Natural killer cell treated with Interleukin-12 subunit alpha and Interleukin-12 subunit beta and Interleukin-15 and Interleukin-18, amount 100 ng/mL, for 72 hours (primary cell): ENCODE measurements around the gene KDM4E. TPM values are rescaled to one million over a fixed set of nuclear protein-coding genes. Genes with fewer than 3 reads are reported as not detected.
A peak's percentile ranks its signal among the peaks of the same experiment; 100 is the strongest.
"Not testable (repeated sequence)": the region's sequence is repeated elsewhere in the genome, so short reads cannot be mapped to it uniquely, and the experiment has no call there.

Experiments used
- ATAC-seq, 2 donors: fragments of 150-1000 bp; cut with Tn5 transposase in 1 of 2; sonication (Bioruptor Pico), chemical (Tn5 transposase) in 1 of 2; 2 replicates each; pipeline ENCODE4 v1.10.0; 2021
- DNase-seq: peaks from one replicate; pipeline ENCODE4 v3.0.0; 2022; ENCODE audit warnings: low spot score
- H3K27ac Mint-ChIP-seq, 2 donors: 1 replicate in 1 of 2; 2 replicates in 1 of 2; pipeline ENCODE4 v1.8.0; 2022; ENCODE audit warnings: mixed read lengths in 2 of 2, mild to moderate bottlenecking in 1 of 2, moderate library complexity in 1 of 2
- H3K27me3 Mint-ChIP-seq, 2 donors: 1 replicate in 1 of 2; 2 replicates in 1 of 2; pipeline ENCODE4 v1.8.0; 2022; ENCODE audit warnings: mixed read lengths in 2 of 2
- H3K36me3 Mint-ChIP-seq: one replicate; pipeline ENCODE4 v1.8.0; 2022; ENCODE audit warnings: mixed read lengths
- H3K4me1 Mint-ChIP-seq, 2 donors: 1 replicate in 1 of 2; 2 replicates in 1 of 2; pipeline ENCODE4 v1.8.0; 2022; ENCODE audit warnings: low read depth in 2 of 2, mixed read lengths in 2 of 2, mild to moderate bottlenecking in 1 of 2
- H3K4me3 Mint-ChIP-seq: one replicate; pipeline ENCODE4 v1.8.0; 2022; ENCODE audit warnings: mixed read lengths
- H3K9me3 Mint-ChIP-seq: 2 replicates; pipeline ENCODE4 v1.8.0; 2022; ENCODE audit warnings: mixed read lengths
- total RNA-seq, 2 donors: library from RNA; stranded (reverse); gene quantifications; one replicate each; pipeline ENCODE4 v1.2.3, GENCODE V29; 2022

The KDM4E gene
- total RNA-seq, 2 donors from 2014 or later, result not detected

GRCh38 chr11:95033051-95033450 is 8.0 kb downstream of the KDM4E start:
- H3K27ac Mint-ChIP-seq, result no peak overlapping the region
- ATAC-seq (no peak), DNase-seq (no peak)
- no peak overlapping the region for H3K4me3 Mint-ChIP-seq
- peaks cover 31 to 34% of the 10 kb centered on the region in 2 donors for H3K27me3 Mint-ChIP-seq
- H3K36me3 Mint-ChIP-seq, result no peaks in the 10 kb centered on the region
- no peaks in the 10 kb centered on the region for H3K9me3 Mint-ChIP-seq
- peaks cover 0 to 1% of the 10 kb centered on the region in 2 donors for H3K4me1 Mint-ChIP-seq

DNA sequence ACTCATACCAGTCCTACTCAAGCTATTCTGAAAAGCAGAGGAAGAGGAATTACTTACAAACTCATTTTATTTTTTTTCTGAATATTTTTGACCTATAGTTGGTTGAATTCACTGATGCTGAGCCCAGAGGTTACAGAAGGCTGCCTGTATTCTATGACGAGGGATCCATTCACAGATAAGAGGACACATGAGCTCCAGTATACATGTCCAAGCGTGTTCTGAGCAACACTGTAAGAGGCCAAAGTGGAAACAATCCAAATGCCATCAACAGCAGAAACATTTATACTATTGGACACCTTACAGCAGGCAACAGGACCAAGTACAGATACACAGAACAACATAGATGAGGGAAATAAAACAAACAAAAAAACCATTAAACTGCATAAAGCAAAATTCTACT is 10.3 kb downstream of the KDM4E start:
- no peak overlapping the region for H3K27ac Mint-ChIP-seq
- H3K4me1 Mint-ChIP-seq, result peaks cover 0 to 4% of the 10 kb centered on the region in 2 donors
- peaks cover 42 to 46% of the 10 kb centered on the region in 2 donors for H3K27me3 Mint-ChIP-seq
- DNase-seq (no peak), ATAC-seq (no peak)
- no peak overlapping the region for H3K4me3 Mint-ChIP-seq
- no peaks in the 10 kb centered on the region for H3K36me3 Mint-ChIP-seq
- no peaks in the 10 kb centered on the region for H3K9me3 Mint-ChIP-seq

DNA sequence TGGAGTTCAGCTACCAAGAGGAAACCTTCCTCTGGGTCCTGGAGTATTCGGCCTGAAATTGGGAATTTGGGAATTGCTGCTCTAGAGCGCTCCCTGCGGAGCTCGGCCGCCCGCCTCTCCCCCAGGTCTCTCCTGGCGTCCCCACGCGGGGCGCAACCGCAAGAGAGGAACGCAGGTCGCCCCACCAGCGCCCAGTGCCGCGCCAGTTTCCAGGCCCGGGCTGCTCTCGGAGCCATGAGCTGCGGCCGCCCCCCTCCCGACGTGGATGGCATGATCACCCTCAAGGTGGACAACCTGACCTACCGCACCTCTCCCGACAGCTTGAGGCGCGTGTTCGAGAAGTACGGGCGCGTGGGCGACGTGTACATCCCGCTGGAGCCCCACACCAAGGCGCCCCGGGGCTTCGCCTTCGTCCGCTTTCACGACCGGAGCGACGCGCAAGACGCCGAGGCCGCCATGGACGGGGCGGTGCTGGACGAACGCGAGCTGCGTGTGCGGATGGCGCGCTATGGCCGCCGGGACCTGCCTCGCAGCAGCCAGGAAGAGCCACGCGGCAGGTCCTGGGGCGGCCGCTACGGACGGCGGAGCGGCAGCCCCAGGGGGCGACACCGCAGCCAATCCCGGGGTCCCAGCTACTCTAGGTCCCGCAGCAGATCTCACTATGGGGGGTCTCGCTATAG is 12.4 kb downstream of the KDM4E start:
- H3K36me3 Mint-ChIP-seq, DNase-seq, H3K9me3 Mint-ChIP-seq, H3K4me1 Mint-ChIP-seq, H3K27ac Mint-ChIP-seq: not testable (repeated sequence)
- peak; percentile 73 to 75 for ATAC-seq
- H3K4me3 Mint-ChIP-seq, result peak overlapping the region; percentile 75
- peaks cover 38 to 46% of the 10 kb centered on the region in 2 donors for H3K27me3 Mint-ChIP-seq

DNA sequence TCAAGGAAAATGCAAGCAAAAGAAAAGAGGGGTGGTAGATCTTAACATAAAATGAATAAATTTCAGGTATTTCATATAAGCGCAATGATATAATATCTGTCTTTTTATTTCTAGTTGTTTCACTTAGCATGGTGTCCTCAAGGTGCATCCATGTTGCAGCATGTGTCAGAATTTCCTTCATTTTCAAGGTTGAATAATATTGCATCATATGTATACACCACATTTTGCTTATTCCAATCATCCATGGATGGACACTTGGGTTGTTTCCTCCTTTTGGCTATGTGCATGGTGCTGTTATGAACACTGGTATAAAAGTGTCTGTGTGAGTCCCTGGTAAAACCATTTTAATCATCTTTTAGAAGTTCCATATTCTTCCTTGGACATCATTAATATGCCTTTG is 17.2 kb downstream of the KDM4E start:
- no peak overlapping the region for H3K27ac Mint-ChIP-seq
- no peaks in the 10 kb centered on the region for H3K36me3 Mint-ChIP-seq
- peaks cover 42 to 60% of the 10 kb centered on the region in 2 donors for H3K27me3 Mint-ChIP-seq
- H3K9me3 Mint-ChIP-seq, result no peaks in the 10 kb centered on the region
- ATAC-seq (no peak), DNase-seq (no peak)
- H3K4me1 Mint-ChIP-seq, result peaks cover 0 to 4% of the 10 kb centered on the region in 2 donors
- no peak overlapping the region for H3K4me3 Mint-ChIP-seq

GRCh38 chr11:95042906-95043305 is 17.8 kb downstream of the KDM4E start:
- H3K9me3 Mint-ChIP-seq, result no peaks in the 10 kb centered on the region

GRCh38 chr11:95044010-95044409 is 19.0 kb downstream of the KDM4E start:
- Mint-ChIP-seq H3K4me3 (no peak overlapping the region), H3K4me1 (no peaks in the 10 kb centered on the region), H3K36me3 (no peaks in the 10 kb centered on the region), H3K9me3 (no peaks in the 10 kb centered on the region), H3K27me3 (peaks cover 42 to 62% of the 10 kb centered on the region in 2 donors), H3K27ac (no peak overlapping the region)
- DNase-seq (no peak), ATAC-seq (no peak)

More at GRCh38 chr11:95042906-95043305, 17.8 kb downstream of the KDM4E start:
- Mint-ChIP-seq H3K4me1 (peaks cover 0 to 4% of the 10 kb centered on the region in 2 donors), H3K4me3 (no peak overlapping the region), H3K27me3 (peaks cover 45 to 60% of the 10 kb centered on the region in 2 donors), H3K27ac (no peak overlapping the region), H3K36me3 (no peaks in the 10 kb centered on the region)
- ATAC-seq (peak; percentile 9 to 24), DNase-seq (no peak)

- no peaks in the 10 kb centered on the region for H3K36me3 Mint-ChIP-seq
- peaks cover 38 to 62% of the 10 kb centered on the region in 2 donors for H3K27me3 Mint-ChIP-seq
- ATAC-seq (no peak), DNase-seq (no peak)
- no peaks in the 10 kb centered on the region for H3K9me3 Mint-ChIP-seq
- no peak overlapping the region for H3K27ac Mint-ChIP-seq
- H3K4me1 Mint-ChIP-seq, result no peaks in the 10 kb centered on the region
- H3K4me3 Mint-ChIP-seq, result no peak overlapping the region
Measured at GRCh38 chr11:95045812-95046211, 20.8 kb downstream of the KDM4E start.

- not testable (repeated sequence) for H3K27ac Mint-ChIP-seq, H3K4me1 Mint-ChIP-seq, H3K36me3 Mint-ChIP-seq, H3K4me3 Mint-ChIP-seq, H3K9me3 Mint-ChIP-seq, ATAC-seq, DNase-seq
- peaks cover 36 to 58% of the 10 kb centered on the region in 2 donors for H3K27me3 Mint-ChIP-seq
Measured at GRCh38 chr11:95049122-95049521, 24.1 kb downstream of the KDM4E start, which contains the start of gene KDM4F. Gene KDM4F, plus strand, starts transcription at chr11:95049422.

GRCh38 chr11:95050595-95051202 is 25.6 kb downstream of the KDM4E start:
- ATAC-seq, result no peak
- Mint-ChIP-seq H3K9me3 (no peaks in the 10 kb centered on the region), H3K4me3 (no peak overlapping the region), H3K4me1 (no peaks in the 10 kb centered on the region), H3K27me3 (peaks cover 31 to 52% of the 10 kb centered on the region in 2 donors), H3K27ac (no peak overlapping the region), H3K36me3 (no peaks in the 10 kb centered on the region)
- DNase-seq, result no peak

- H3K36me3 Mint-ChIP-seq, result no peaks in the 10 kb centered on the region
- no peaks in the 10 kb centered on the region for H3K4me1 Mint-ChIP-seq
- no peak for ATAC-seq
- peaks cover 21 to 35% of the 10 kb centered on the region in 2 donors for H3K27me3 Mint-ChIP-seq
- DNase-seq, result no peak
- no peak overlapping the region for H3K27ac Mint-ChIP-seq
- H3K9me3 Mint-ChIP-seq, result no peaks in the 10 kb centered on the region
- no peak overlapping the region for H3K4me3 Mint-ChIP-seq
Measured at GRCh38 chr11:95054356-95054755, 29.3 kb downstream of the KDM4E start.

GRCh38 chr11:95055283-95055897 is 30.3 kb downstream of the KDM4E start:
- H3K4me3 Mint-ChIP-seq, result no peak overlapping the region
- H3K27ac Mint-ChIP-seq, result no peak overlapping the region
- ATAC-seq (no peak), DNase-seq (no peak)
- H3K27me3 Mint-ChIP-seq, result peaks cover 26 to 34% of the 10 kb centered on the region in 2 donors
- H3K4me1 Mint-ChIP-seq, result no peaks in the 10 kb centered on the region
- H3K9me3 Mint-ChIP-seq, result no peaks in the 10 kb centered on the region
- no peaks in the 10 kb centered on the region for H3K36me3 Mint-ChIP-seq

DNA sequence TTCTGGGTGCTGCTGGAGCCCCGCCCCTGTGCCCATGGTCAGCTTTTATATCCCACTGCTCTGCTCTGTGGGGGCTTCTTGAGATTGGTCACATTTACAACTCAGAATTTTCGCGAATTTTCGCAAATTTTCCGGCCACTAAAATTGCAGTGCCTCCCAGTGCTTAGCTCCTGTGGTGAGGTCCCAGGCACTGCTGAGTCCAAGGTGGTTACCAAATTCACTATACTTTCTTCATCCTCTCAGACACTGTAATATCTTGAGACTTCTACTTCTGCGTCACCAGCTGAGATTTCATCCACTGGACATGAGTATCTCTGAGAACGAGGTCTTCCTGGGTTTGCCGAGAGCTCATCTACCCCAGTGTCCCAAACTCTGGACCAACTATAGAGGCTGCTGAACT is 32.9 kb downstream of the KDM4E start:
- no peaks in the 10 kb centered on the region for H3K4me1 Mint-ChIP-seq
- no peak for DNase-seq
- no peaks in the 10 kb centered on the region for H3K9me3 Mint-ChIP-seq
- no peak for ATAC-seq
- H3K27ac Mint-ChIP-seq, result no peak overlapping the region
- H3K4me3 Mint-ChIP-seq, result no peak overlapping the region
- no peaks in the 10 kb centered on the region for H3K36me3 Mint-ChIP-seq
- H3K27me3 Mint-ChIP-seq, result peaks cover 26 to 43% of the 10 kb centered on the region in 2 donors

DNA sequence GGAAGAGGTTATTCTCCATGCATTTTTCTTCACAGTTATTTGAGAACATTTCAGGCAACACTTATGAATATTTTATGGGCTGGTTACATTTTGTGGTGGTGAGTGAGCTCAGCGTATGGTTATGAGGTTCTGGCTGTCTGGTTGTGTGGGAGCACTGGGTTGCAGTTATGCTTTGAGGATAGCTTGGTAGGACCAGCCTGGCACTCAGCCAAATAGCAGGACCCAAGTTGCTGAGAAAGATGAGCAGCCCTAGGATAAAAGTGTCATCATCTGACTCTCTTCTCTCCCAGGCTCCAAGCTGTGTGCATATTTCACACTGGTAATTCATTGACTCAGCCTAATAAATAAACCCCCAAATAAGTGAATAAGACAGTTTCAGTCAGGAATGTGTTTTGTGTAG is 33.6 kb downstream of the KDM4E start:
- H3K4me3 Mint-ChIP-seq, result no peak overlapping the region
- DNase-seq, result no peak
- no peaks in the 10 kb centered on the region for H3K36me3 Mint-ChIP-seq
- H3K9me3 Mint-ChIP-seq, result no peaks in the 10 kb centered on the region
- no peak for ATAC-seq
- H3K27ac Mint-ChIP-seq, result no peak overlapping the region
- H3K4me1 Mint-ChIP-seq, result no peaks in the 10 kb centered on the region
- peaks cover 21 to 37% of the 10 kb centered on the region in 2 donors for H3K27me3 Mint-ChIP-seq

DNA sequence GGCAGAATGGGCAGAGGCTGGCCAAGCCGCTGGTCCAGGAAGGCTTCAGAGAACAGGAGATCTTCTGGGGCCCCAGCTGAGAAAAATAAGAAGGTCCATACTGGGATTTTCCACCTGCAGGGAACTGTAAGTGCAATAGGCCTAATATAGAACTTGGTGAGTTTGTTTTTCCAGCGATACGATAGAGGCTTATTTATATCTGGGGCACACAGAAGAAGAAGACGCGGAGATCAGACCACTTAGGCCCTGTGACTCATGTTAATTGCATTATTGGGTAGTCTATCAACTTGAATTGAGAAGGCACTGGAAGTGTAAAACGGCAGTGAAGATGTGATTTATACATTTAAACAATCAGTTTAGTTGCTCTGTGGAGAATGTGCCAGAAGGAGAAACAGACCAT is 34.0 kb downstream of the KDM4E start:
- no peaks in the 10 kb centered on the region for H3K9me3 Mint-ChIP-seq
- no peaks in the 10 kb centered on the region for H3K4me1 Mint-ChIP-seq
- H3K36me3 Mint-ChIP-seq, result no peaks in the 10 kb centered on the region
- ATAC-seq (no peak), DNase-seq (no peak)
- no peak overlapping the region for H3K4me3 Mint-ChIP-seq
- H3K27me3 Mint-ChIP-seq, result peaks cover 19 to 35% of the 10 kb centered on the region in 2 donors
- no peak overlapping the region for H3K27ac Mint-ChIP-seq
